ENCODE measurements around the gene RMND5B. TPM values are rescaled to one million over a fixed set of nuclear protein-coding genes. Genes with fewer than 3 reads are reported as not detected.
A peak's percentile ranks its signal among the peaks of the same experiment; 100 is the strongest.

The RMND5B gene
- polyA plus RNA-seq, 1 of the 3 experiments (the other 2 are of a cell fraction): 42.8 TPM

- DNase-seq: peak; percentile 64
- Histone ChIP-seq H3K4me1 (ENCODE audit: control insufficient read depth in 1 of 2, insufficient read depth in 2 of 2, low read depth in 1 of 2, low read length in 1 of 2) (peaks cover 0 to 32% of the 10 kb centered on the region in 2 experiments; a peak in 1 of 4 replicates), H4K20me1 (ENCODE audit: insufficient read depth) (no peaks in the 10 kb centered on the region), H2AFZ (ENCODE audit: low read depth) (no peak overlapping the region), H3K27ac (ENCODE audit: low read depth in 2 of 2, low read length in 1 of 2) (no peak overlapping the region), H3K27me3 (ENCODE audit: insufficient read depth) (no peaks in the 10 kb centered on the region; the same call in 1 of the 2 replicates), H3K79me2 (ENCODE audit: insufficient read depth) (no peaks in the 10 kb centered on the region), H3K36me3 (replicated peaks in 1 of 2; ENCODE audit: control insufficient read depth in 1 of 2, insufficient read depth in 2 of 2, low read length in 1 of 2) (no peaks in the 10 kb centered on the region), H3F3A (replicated peaks; ENCODE audit: insufficient read depth) (no peaks in the 10 kb centered on the region), H3K9me3 (no peaks in the 10 kb centered on the region), H3K9ac (no peak overlapping the region), H3K4me2 (no peak overlapping the region), H3K9me2 (no peaks in the 10 kb centered on the region), H3K4me3 (ENCODE audit: low read depth in 2 of 2, low read length in 1 of 2) (no peak overlapping the region)
- POLR2A ChIA-PET: no interaction called here
- CTCF ChIA-PET: interaction anchor here (1.0 to 5.5 kb wide), 3 partner anchors 9 to 36 kb away, joined by 3 to 21 read pairs (median 7); no protein-coding TSS in a partner anchor
- TF ChIP-seq MXI1 (IDR thresholded peaks at IDR 0.05; ENCODE audit: low read depth, low read length): peak; percentile 45; the same call in 1 of the 2 replicates
- TF ChIP-seq JUND (IDR thresholded peaks at IDR 0.05): no peak
- peak; percentile 64 for TF ChIP-seq RCOR1 (IDR thresholded peaks at IDR 0.05; ENCODE audit: low read length)
- peak; percentile 47 for TF ChIP-seq CHD2 (IDR thresholded peaks at IDR 0.05; ENCODE audit: low read length, partially characterized antibody)
- TF ChIP-seq EP300 (IDR thresholded peaks at IDR 0.05; ENCODE audit: borderline replicate concordance in 1 of 2, low read depth in 1 of 2, low read length in 1 of 2): peak in 1 of 2 experiments; percentile 86; a peak in 2 of 4 replicates
- WGBS (ENCODE audit: low lambda C conversion rate): 27% methylated on average over 3 of the region's 3 CpGs
Observed at GRCh38 chr5:178111925-178112324, 18.9 kb upstream of the RMND5B start.

GRCh38 chr5:178112545-178112944 lies 18.3 kb upstream of the RMND5B start:
- Histone ChIP-seq H3K4me1 (ENCODE audit: control insufficient read depth in 1 of 2, insufficient read depth in 2 of 2, low read depth in 1 of 2, low read length in 1 of 2) (peaks cover 0 to 32% of the 10 kb centered on the region in 2 experiments; a peak in 1 of 4 replicates), H4K20me1 (ENCODE audit: insufficient read depth) (no peaks in the 10 kb centered on the region), H3K9me3 (no peaks in the 10 kb centered on the region), H3F3A (replicated peaks; ENCODE audit: insufficient read depth) (no peaks in the 10 kb centered on the region), H3K27ac (ENCODE audit: low read depth in 2 of 2, low read length in 1 of 2) (no peak overlapping the region), H3K79me2 (ENCODE audit: insufficient read depth) (no peaks in the 10 kb centered on the region), H3K9ac (no peak overlapping the region), H3K9me2 (no peaks in the 10 kb centered on the region), H2AFZ (ENCODE audit: low read depth) (no peak overlapping the region), H3K27me3 (ENCODE audit: insufficient read depth) (no peaks in the 10 kb centered on the region; the same call in 1 of the 2 replicates), H3K36me3 (replicated peaks in 1 of 2; ENCODE audit: control insufficient read depth in 1 of 2, insufficient read depth in 2 of 2, low read length in 1 of 2) (no peaks in the 10 kb centered on the region), H3K4me2 (peak overlapping the region; percentile 64; the same call in 1 of the 2 replicates), H3K4me3 (ENCODE audit: low read depth in 2 of 2, low read length in 1 of 2) (no peak overlapping the region; a peak in 1 of 4 replicates)
- TF ChIP-seq MXI1 (IDR thresholded peaks at IDR 0.05; ENCODE audit: low read depth, low read length) (no peak), RXRA (IDR thresholded peaks at IDR 0.05; ENCODE audit: borderline replicate concordance, low read depth) (no peak), TCF12 (IDR thresholded peaks at IDR 0.05) (no peak)
- DNase-seq: no peak
- CTCF ChIA-PET: interaction anchor here (1.0 to 5.5 kb wide), 3 partner anchors 8 to 36 kb away, joined by 3 to 21 read pairs (median 7); no protein-coding TSS in a partner anchor
- POLR2A ChIA-PET: no interaction called here
- 48% methylated on average over 5 of the region's 5 CpGs for whole genome bisulfite sequencing (ENCODE audit: low lambda C conversion rate)

- WGBS (ENCODE audit: low lambda C conversion rate): 17% methylated on average over 5 of the region's 96 CpGs
- ChIA-PET CTCF (interaction anchor here (0.9 to 5.5 kb wide), 6 partner anchors 8 to 49 kb away, joined by 3 to 21 read pairs (median 4); no protein-coding TSS in a partner anchor), POLR2A (no interaction called here)
- TF ChIP-seq RFX5 (IDR thresholded peaks at IDR 0.05; ENCODE audit: low read length) (no peak), JUND (IDR thresholded peaks at IDR 0.05) (no peak), SIN3A (IDR thresholded peaks at IDR 0.05; ENCODE audit: borderline replicate concordance, low read depth, low read length) (no peak), REST (IDR thresholded peaks at IDR 0.05; ENCODE audit: low read depth, low read length) (no peak), FOSL2 (IDR thresholded peaks at IDR 0.05; ENCODE audit: borderline replicate concordance, low read depth) (no peak), MAX (IDR thresholded peaks at IDR 0.05; ENCODE audit: low read depth) (no peak), EP300 (IDR thresholded peaks at IDR 0.05; ENCODE audit: borderline replicate concordance in 1 of 2, low read depth in 1 of 2, low read length in 1 of 2) (no peak), ZBTB33 (IDR thresholded peaks at IDR 0.05; ENCODE audit: borderline replicate concordance, low read depth) (no peak), TAF1 (IDR thresholded peaks at IDR 0.05; ENCODE audit: borderline replicate concordance, low read depth, low read length) (no peak), RCOR1 (IDR thresholded peaks at IDR 0.05; ENCODE audit: low read length) (no peak)
- Histone ChIP-seq H3K9ac (no peak within 1 kb of the TSS), H3K27me3 (ENCODE audit: insufficient read depth) (no peaks in the 10 kb centered on the region; the same call in 1 of the 2 replicates), H3K4me3 (ENCODE audit: low read depth in 2 of 2, low read length in 1 of 2) (peak within 1 kb of the TSS; percentile 44 to 52), H3K36me3 (replicated peaks in 1 of 2; ENCODE audit: control insufficient read depth in 1 of 2, insufficient read depth in 2 of 2, low read length in 1 of 2) (no peaks in the 10 kb centered on the region), H3K79me2 (ENCODE audit: insufficient read depth) (no peaks in the 10 kb centered on the region), H2AFZ (ENCODE audit: low read depth) (peak within 1 kb of the TSS; percentile 63; the same call in 1 of the 2 replicates), H3K27ac (ENCODE audit: low read depth in 2 of 2, low read length in 1 of 2) (no peak within 1 kb of the TSS), H4K20me1 (ENCODE audit: insufficient read depth) (no peaks in the 10 kb centered on the region), H3F3A (replicated peaks; ENCODE audit: insufficient read depth) (no peaks in the 10 kb centered on the region), H3K4me2 (peak within 1 kb of the TSS; percentile 64; the same call in 1 of the 2 replicates), H3K4me1 (ENCODE audit: control insufficient read depth in 1 of 2, insufficient read depth in 2 of 2, low read depth in 1 of 2, low read length in 1 of 2) (peaks cover 0 to 26% of the 10 kb centered on the region in 2 experiments; a peak in 1 of 4 replicates), H3K9me3 (no peaks in the 10 kb centered on the region), H3K9me2 (no peaks in the 10 kb centered on the region)
- DNase-seq: peak; percentile 91
Observed at GRCh38 chr5:178113141-178113787, 17.6 kb upstream of the RMND5B start, which contains the start of gene N4BP3. TSS of gene N4BP3 (plus strand) at chr5:178113532. CDS start at chr5:178119584, 6,052 bp downstream.
